ENCODE data around the gene LHX1.

The LHX1 gene

GRCh38 chr17:36921095-36921851 is 16.0 kb upstream of the LHX1 start:
- in situ Hi-C loops (cut with MboI; ENCODE audit: low sequenced_read_pairs), result no loop called here

GRCh38 chr17:36922175-36922574 is 15.1 kb upstream of the LHX1 start:
- in situ Hi-C loops (cut with MboI; ENCODE audit: low sequenced_read_pairs), result no loop called here

GRCh38 chr17:36923814-36924221 is 13.5 kb upstream of the LHX1 start:
- in situ Hi-C loops (cut with MboI; ENCODE audit: low sequenced_read_pairs), result no loop called here

GRCh38 chr17:36926226-36926625 is 11.0 kb upstream of the LHX1 start:
- in situ Hi-C loops (cut with MboI; ENCODE audit: low sequenced_read_pairs), result no loop called here

GRCh38 chr17:36926701-36927100 is 10.6 kb upstream of the LHX1 start:
- in situ Hi-C loops (cut with MboI; ENCODE audit: low sequenced_read_pairs), result no loop called here

GRCh38 chr17:36928471-36929345 is 8.6 kb upstream of the LHX1 start:
- in situ Hi-C loops (cut with MboI; ENCODE audit: low sequenced_read_pairs), result no loop called here

- in situ Hi-C loops (cut with MboI; ENCODE audit: low sequenced_read_pairs), result no loop called here
Observed at GRCh38 chr17:36929851-36930582, 7.3 kb upstream of the LHX1 start.

- in situ Hi-C loops (cut with MboI; ENCODE audit: low sequenced_read_pairs), result no loop called here
Observed at GRCh38 chr17:36930583-36930900, 6.7 kb upstream of the LHX1 start.

GRCh38 chr17:36931096-36931696 is 6.1 kb upstream of the LHX1 start:
- in situ Hi-C loops (cut with MboI; ENCODE audit: low sequenced_read_pairs), result no loop called here

- in situ Hi-C loops (cut with MboI; ENCODE audit: low sequenced_read_pairs), result no loop called here
Observed at GRCh38 chr17:36931697-36932382, 5.4 kb upstream of the LHX1 start.

GRCh38 chr17:36932383-36932693 is 4.9 kb upstream of the LHX1 start:
- in situ Hi-C loops (cut with MboI; ENCODE audit: low sequenced_read_pairs), result no loop called here

GRCh38 chr17:36932694-36933511 is 4.4 kb upstream of the LHX1 start:
- in situ Hi-C loops (cut with MboI; ENCODE audit: low sequenced_read_pairs), result no loop called here

GRCh38 chr17:36933512-36934143 is 3.6 kb upstream of the LHX1 start:
- in situ Hi-C loops (cut with MboI; ENCODE audit: low sequenced_read_pairs), result no loop called here

- in situ Hi-C loops (cut with MboI; ENCODE audit: low sequenced_read_pairs), result no loop called here
Observed at GRCh38 chr17:36934144-36934691, 3.1 kb upstream of the LHX1 start.

GRCh38 chr17:36934692-36935630 is 2.3 kb upstream of the LHX1 start:
- in situ Hi-C loops (cut with MboI; ENCODE audit: low sequenced_read_pairs), result no loop called here

- in situ Hi-C loops (cut with MboI; ENCODE audit: low sequenced_read_pairs), result no loop called here
Observed at GRCh38 chr17:36935671-36936454, 1.4 kb upstream of the LHX1 start.

- in situ Hi-C loops (cut with MboI; ENCODE audit: low sequenced_read_pairs), result no loop called here
Observed at GRCh38 chr17:36936455-36937000, 747 bp upstream of the LHX1 start.
